Inflammatory macrophage (primary cell): ENCODE data around the gene IL18BP.

Source experiments
- DNase-seq, 2 donors: peaks; one replicate each; pipeline ENCODE4 v3.0.0-alpha.2; 2020 to 2022

Gene IL18BP

GRCh38 chr11:72045849-72046248 lies 47.1 kb downstream of the IL18BP start:
- DNase-seq, result no peak

- DNase-seq, result no peak
Measured at GRCh38 chr11:72048766-72049460, 50.2 kb downstream of the IL18BP start.
